ENCODE results near the gene ZNF217. TPM values are rescaled to one million over a fixed set of nuclear protein-coding genes. Genes with fewer than 3 reads are reported as not detected.

The ZNF217 gene
- total and polyA plus RNA-seq, 2 donors (not counting 3 experiments of a cell fraction or from before 2014, with no cell fraction given): 5.8 to 31.7 TPM

DNA sequence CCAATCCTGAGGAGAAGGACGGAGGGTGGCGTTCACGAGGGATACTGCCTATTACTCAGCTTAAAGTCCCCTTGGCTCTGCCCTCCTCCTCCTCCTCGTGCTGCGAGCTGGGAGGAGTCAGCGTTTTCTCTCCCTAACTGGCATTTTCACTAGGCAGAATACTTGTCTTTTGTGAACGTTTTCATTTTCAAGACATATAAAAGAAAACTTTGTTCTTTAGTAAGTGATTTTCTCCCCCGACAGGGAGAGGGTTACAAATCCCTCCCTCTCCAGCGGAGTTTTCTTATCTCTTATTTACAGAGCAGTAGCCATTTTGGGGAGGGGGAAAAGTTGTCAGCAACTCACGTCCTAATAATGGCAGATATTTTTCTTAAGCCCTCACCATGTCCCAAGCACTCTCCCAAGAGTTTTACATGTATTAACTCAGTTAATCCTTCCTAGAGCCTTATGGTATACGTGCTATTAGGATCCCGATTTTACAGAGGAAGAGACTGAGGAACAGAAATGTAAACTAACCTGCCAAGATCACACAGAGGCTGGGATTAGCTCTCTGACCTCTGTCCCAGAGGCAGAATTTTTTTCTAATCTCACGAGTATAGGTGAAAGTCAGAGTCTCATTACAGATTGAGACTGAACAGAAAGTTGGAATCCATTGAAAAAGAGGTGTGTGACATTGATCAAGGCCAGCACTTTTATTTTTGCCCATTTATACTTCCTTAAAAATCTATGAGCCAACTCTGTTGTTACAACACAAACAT, 30.0 kb upstream of the ZNF217 start:
- H3K27me3 ChIP-seq (ENCODE audit: control insufficient read depth in 2 of 2, insufficient read depth in 2 of 2, low read length in 2 of 2): no peaks in the 10 kb centered on the region
- ChIA-PET POLR2A (interaction anchor here (1.1 to 3.5 kb wide), 3 partner anchors 19 to 277 kb away, joined by 3 to 27 read pairs (median 5); partner anchors contain the start of gene ZNF217), CTCF (interaction anchor here (0.6 to 3.8 kb wide), 9 partner anchors 19 to 318 kb away, joined by 3 to 28 read pairs (median 7); no protein-coding TSS in a partner anchor)
- BruUV-seq (replicated peaks): TSS peak; percentile 85
- H3K9me1 ChIP-seq (replicated peaks; ENCODE audit: control insufficient read depth, extremely low read depth, insufficient read depth, low read length): no peaks in the 10 kb centered on the region
- dilution Hi-C loops (cut with MboI; ENCODE audit: extremely low pct_ligation_motif_present, low sequenced_read_pairs) (no loop called here), intact Hi-C loops (cut with micrococcal nuclease) (loop anchor here (1.0 to 10.0 kb wide), 5 partner anchors 19 to 1129 kb away; no protein-coding TSS in a partner anchor)
- H3K4me1 ChIP-seq (ENCODE audit: control insufficient read depth, extremely low read depth, insufficient read depth, low read length): peaks cover 26% of the 10 kb centered on the region
- peak overlapping the region; percentile 92 for H3K27ac ChIP-seq (ENCODE audit: insufficient read depth, low read depth, low read length)
- H2AFZ ChIP-seq (ENCODE audit: low read depth, low read length): peak overlapping the region; percentile 95
- FAIRE-seq: peak; percentile 90
- peak overlapping the region in 1 of 3 experiments; percentile 43 for H3K4me3 ChIP-seq (replicated peaks in 1 of 3; ENCODE audit: insufficient read depth in 1 of 3, low read depth in 1 of 3, low read length in 3 of 3)
- peak; percentile 47 for TF ChIP-seq POLR2AphosphoS5 (IDR thresholded peaks at IDR 0.05; ENCODE audit: insufficient read depth, low read depth, low read length)
- TF ChIP-seq MYC (IDR thresholded peaks at IDR 0.05; ENCODE audit: low read depth, low read length): peak; percentile 34
- TF ChIP-seq, protein P1, sequence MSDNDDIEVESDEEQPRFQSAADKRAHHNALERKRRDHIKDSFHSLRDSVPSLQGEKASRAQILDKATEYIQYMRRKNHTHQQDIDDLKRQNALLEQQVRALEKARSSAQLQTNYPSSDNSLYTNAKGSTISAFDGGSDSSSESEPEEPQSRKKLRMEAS (IDR thresholded peaks at IDR 0.05; ENCODE audit: insufficient read depth, insufficient read length): no peak
- H3K9ac ChIP-seq (replicated peaks; ENCODE audit: extremely low read depth, insufficient read depth, low read length): peak overlapping the region; percentile 83
- no peaks in the 10 kb centered on the region for H3K79me2 ChIP-seq (ENCODE audit: control insufficient read depth, insufficient read depth, low read length)
- no peaks in the 10 kb centered on the region for H3K9me3 ChIP-seq (replicated peaks; ENCODE audit: control insufficient read depth, insufficient read depth, low read length)
- H3K36me3 ChIP-seq (ENCODE audit: control insufficient read depth in 2 of 2, extremely low read depth in 1 of 2, insufficient read depth in 2 of 2, low read length in 2 of 2): no peaks in the 10 kb centered on the region
- H4K20me1 ChIP-seq (replicated peaks; ENCODE audit: control insufficient read depth, extremely low read depth, insufficient read depth, low read length): no peaks in the 10 kb centered on the region
- peak overlapping the region; percentile 90 for H3K4me2 ChIP-seq (ENCODE audit: insufficient read depth, low read length)
- DNase-seq (ENCODE audit: low read depth, low spot score): peak; percentile 85

GRCh38 chr20:53623134-53623453, 29.5 kb upstream of the ZNF217 start:
- CTCF ChIA-PET: interaction anchor here (0.6 to 3.8 kb wide), 12 partner anchors 9 to 319 kb away, joined by 3 to 28 read pairs (median 6); partner anchors contain the start of gene ZNF217
- intact Hi-C loops (cut with micrococcal nuclease): loop anchor here (1.0 to 10.0 kb wide), 5 partner anchors 19 to 1128 kb away; no protein-coding TSS in a partner anchor

More at GRCh38 chr20:53623134-53623453, 29.5 kb upstream of the ZNF217 start:
- H3K4me2 ChIP-seq (ENCODE audit: insufficient read depth, low read length): peak overlapping the region; percentile 90
- H3K9ac ChIP-seq (replicated peaks; ENCODE audit: extremely low read depth, insufficient read depth, low read length): peak overlapping the region; percentile 83
- no peaks in the 10 kb centered on the region for H3K27me3 ChIP-seq (ENCODE audit: control insufficient read depth in 2 of 2, insufficient read depth in 2 of 2, low read length in 2 of 2)
- H3K79me2 ChIP-seq (ENCODE audit: control insufficient read depth, insufficient read depth, low read length): no peaks in the 10 kb centered on the region
- TSS peak; percentile 97 for BruUV-seq (replicated peaks)
- no peak for FAIRE-seq
- no peaks in the 10 kb centered on the region for H4K20me1 ChIP-seq (replicated peaks; ENCODE audit: control insufficient read depth, extremely low read depth, insufficient read depth, low read length)
- peak overlapping the region; percentile 95 for H2AFZ ChIP-seq (ENCODE audit: low read depth, low read length)
- H3K9me3 ChIP-seq (replicated peaks; ENCODE audit: control insufficient read depth, insufficient read depth, low read length): no peaks in the 10 kb centered on the region
- dilution Hi-C loops (cut with MboI; ENCODE audit: extremely low pct_ligation_motif_present, low sequenced_read_pairs): no loop called here
- no peaks in the 10 kb centered on the region for H3K36me3 ChIP-seq (ENCODE audit: control insufficient read depth in 2 of 2, extremely low read depth in 1 of 2, insufficient read depth in 2 of 2, low read length in 2 of 2)
- peaks cover 26% of the 10 kb centered on the region for H3K4me1 ChIP-seq (ENCODE audit: control insufficient read depth, extremely low read depth, insufficient read depth, low read length)
- no peaks in the 10 kb centered on the region for H3K9me1 ChIP-seq (replicated peaks; ENCODE audit: control insufficient read depth, extremely low read depth, insufficient read depth, low read length)
- POLR2A ChIA-PET: interaction anchor here (0.5 to 3.5 kb wide), 4 partner anchors 20 to 277 kb away, joined by 3 to 27 read pairs (median 4); partner anchors contain the start of gene ZNF217
- DNase-seq (ENCODE audit: low read depth, low spot score): no peak
- no peak for TF ChIP-seq GATA2 (IDR thresholded peaks at IDR 0.05; ENCODE audit: insufficient read depth, insufficient read length, low read depth, low read length)
- no peak for TF ChIP-seq JUN (IDR thresholded peaks at IDR 0.05; ENCODE audit: borderline replicate concordance, insufficient read depth, insufficient read length, low read depth)
- TF ChIP-seq POLR2A (IDR thresholded peaks at IDR 0.05; ENCODE audit: low read depth, low read length): no peak
- no peak for TF ChIP-seq FOS (IDR thresholded peaks at IDR 0.05; ENCODE audit: borderline replicate concordance, insufficient read depth, low read length)
- no peak for TF ChIP-seq MYC (IDR thresholded peaks at IDR 0.05; ENCODE audit: low read depth, low read length)
- TF ChIP-seq CTCF (IDR thresholded peaks at IDR 0.05; ENCODE audit: extremely low read depth in 1 of 2, insufficient read depth in 1 of 2, low read depth in 1 of 2, low read length in 2 of 2): no peak
- TF ChIP-seq, protein P1 (IDR thresholded peaks at IDR 0.05; ENCODE audit: insufficient read depth, insufficient read length): no peak
- TF ChIP-seq POLR2AphosphoS5 (IDR thresholded peaks at IDR 0.05; ENCODE audit: insufficient read depth, low read depth, low read length): no peak
- no peak for TF ChIP-seq EZH2 (IDR thresholded peaks at IDR 0.05; ENCODE audit: borderline replicate concordance, low read depth, low read length, severe bottlenecking)
- no peak overlapping the region for H3K4me3 ChIP-seq (replicated peaks in 1 of 3; ENCODE audit: insufficient read depth in 1 of 3, low read depth in 1 of 3, low read length in 3 of 3)
- peak overlapping the region; percentile 92 for H3K27ac ChIP-seq (ENCODE audit: insufficient read depth, low read depth, low read length)

Data from endothelial cell of umbilical vein (primary cell).